HG02642 (cell line): Measurements from ENCODE around the gene PCGF5.
"Not testable (repeated sequence)": the region's sequence is repeated elsewhere in the genome, so short reads cannot be mapped to it uniquely, and the experiment has no call there.

Source experiments
- ATAC-seq: cut with Tn5 transposase; IDR thresholded peaks from one replicate; pipeline ENCODE4 v1.9.1; 2021; ENCODE audit warnings: mild to moderate bottlenecking; ENCODE audit not compliant: unreplicated experiment, poor library complexity

PCGF5 gene

DNA sequence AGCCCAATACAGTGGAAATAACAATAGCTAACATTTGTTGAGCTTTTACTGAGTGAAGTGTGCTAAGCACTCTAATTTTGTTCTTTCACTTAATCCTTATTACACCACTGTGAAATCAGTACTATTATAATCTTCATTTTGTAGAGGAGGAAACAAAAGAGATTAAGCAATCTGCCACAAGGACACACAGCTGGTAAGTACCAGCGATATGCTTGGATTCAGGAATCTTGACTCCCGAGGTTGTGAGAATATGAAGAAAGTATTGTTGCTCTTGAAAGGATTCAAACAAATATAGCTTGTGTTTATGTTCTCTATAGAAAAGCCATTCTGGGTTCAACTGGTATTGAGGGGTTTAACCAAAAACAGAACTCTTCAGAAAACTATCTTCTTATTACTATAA lies 96.0 kb downstream of the PCGF5 start:
- ATAC-seq, result no peak

- no peak for ATAC-seq
Measured at GRCh38 chr10:91317541-91317940, 97.1 kb downstream of the PCGF5 start.

- ATAC-seq, result no peak
Measured at GRCh38 chr10:91319336-91319735, 98.9 kb downstream of the PCGF5 start.

- ATAC-seq, result not testable (repeated sequence)
Measured at GRCh38 chr10:91323293-91323905, 102.9 kb downstream of the PCGF5 start.

GRCh38 chr10:91328320-91328984 lies 108.0 kb downstream of the PCGF5 start:
- no peak for ATAC-seq
